ENCODE data around the gene LAX1.
A peak's percentile ranks its signal among the peaks of the same experiment; 100 is the strongest.
"Not testable (repeated sequence)": the region's sequence is repeated elsewhere in the genome, so short reads cannot be mapped to it uniquely, and the experiment has no call there.

The LAX1 gene

GRCh38 chr1:203768256-203768655 is 3.3 kb downstream of the LAX1 start:
- no peak for DNase-seq

- peak; percentile 89 for DNase-seq
Observed at GRCh38 chr1:203769505-203770343, 4.7 kb downstream of the LAX1 start.

- no peak for DNase-seq
Observed at GRCh38 chr1:203771901-203772301, 6.9 kb downstream of the LAX1 start.

GRCh38 chr1:203772836-203773235 is 7.9 kb downstream of the LAX1 start:
- DNase-seq = no peak

- DNase-seq = no peak
Observed at GRCh38 chr1:203776636-203777035, 11.7 kb downstream of the LAX1 start.

- DNase-seq = no peak
Observed at GRCh38 chr1:203777596-203777995, 12.6 kb downstream of the LAX1 start.

- no peak for DNase-seq
Observed at GRCh38 chr1:203778146-203778545, 13.2 kb downstream of the LAX1 start.

GRCh38 chr1:203778789-203779188 is 13.8 kb downstream of the LAX1 start:
- no peak for DNase-seq

- no peak for DNase-seq
Observed at GRCh38 chr1:203781962-203782361, 17.0 kb downstream of the LAX1 start.

- DNase-seq = no peak
Observed at GRCh38 chr1:203789966-203790365, 25.0 kb downstream of the LAX1 start.

GRCh38 chr1:203791498-203791897 is 26.5 kb downstream of the LAX1 start:
- no peak for DNase-seq

- no peak for DNase-seq
Observed at GRCh38 chr1:203792486-203792885, 27.5 kb downstream of the LAX1 start.

- DNase-seq = not testable (repeated sequence)
Observed at GRCh38 chr1:203793561-203793960, 28.6 kb downstream of the LAX1 start.

GRCh38 chr1:203794764-203795440 is 29.9 kb downstream of the LAX1 start:
- no peak for DNase-seq

- DNase-seq = peak; percentile 99
Observed at GRCh38 chr1:203795441-203796235, 30.7 kb downstream of the LAX1 start, which contains the start of the genes ZBED6 and ZC3H11A. TSS of gene ZBED6 (plus strand) at chr1:203795623. CDS start at chr1:203797523, 1,900 bp downstream. TSS of gene ZC3H11A (plus strand) at chr1:203795623. CDS start at chr1:203817071, 21,448 bp downstream.

- peak; percentile 28 for DNase-seq
Observed at GRCh38 chr1:203796236-203796605, 31.2 kb downstream of the LAX1 start.

- no peak for DNase-seq
Observed at GRCh38 chr1:203797216-203797615, 32.2 kb downstream of the LAX1 start.

GRCh38 chr1:203797948-203798655 is 33.1 kb downstream of the LAX1 start:
- peak; percentile 23 for DNase-seq

- no peak for DNase-seq
Observed at GRCh38 chr1:203799157-203799556, 34.2 kb downstream of the LAX1 start.

- no peak for DNase-seq
Observed at GRCh38 chr1:203799971-203800370, 35.0 kb downstream of the LAX1 start.

GRCh38 chr1:203805689-203806088 is 40.7 kb downstream of the LAX1 start:
- no peak for DNase-seq

- peak; percentile 69 for DNase-seq
Observed at GRCh38 chr1:203807196-203807595, 42.2 kb downstream of the LAX1 start.
